ENCODE results near the gene CDK18.

DNA sequence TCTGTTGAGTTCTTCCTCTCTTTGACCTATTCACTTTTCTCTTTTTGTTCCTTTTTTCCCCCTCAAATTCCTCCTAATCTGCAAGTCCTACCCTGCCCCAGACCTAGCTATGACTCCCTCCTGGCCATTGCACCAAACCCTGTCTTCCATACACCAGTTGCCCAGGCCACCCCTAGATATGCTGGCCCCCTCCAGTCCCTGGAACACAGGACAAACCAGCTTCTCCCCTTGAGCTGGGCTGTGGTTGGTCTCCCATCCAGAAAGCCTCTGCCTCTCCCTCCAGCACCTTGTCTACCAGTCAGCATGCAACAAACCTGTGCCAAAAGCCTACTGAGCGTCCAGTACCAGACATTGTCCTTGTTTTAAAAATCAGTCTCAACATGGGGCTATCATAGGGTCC lies 68.0 kb downstream of the CDK18 start:
- TF ChIP-seq POLR2AphosphoS5 (IDR thresholded peaks at IDR 0.05; ENCODE audit: borderline replicate concordance, low read depth, low read length) (no peak), EZH2 (IDR thresholded peaks at IDR 0.05) (no peak), FOXP2 (optimal IDR thresholded peaks at IDR 0.05; ENCODE audit: control extremely low read depth, extremely low read length, insufficient read depth) (no peak)
